ENCODE results near the gene C1QTNF12.

C1QTNF12 gene

GRCh38 chr1:1246577-1247340, at the start of gene C1QTNF12:
C1QTNF12 (minus strand) TSS chr1:1246722; CDS start chr1:1246690, 32 bp downstream.
- CTCF ChIA-PET = interaction anchor here (0.9 to 1.3 kb wide), 2 partner anchors 45 to 124 kb away, joined by 3 read pairs; no protein-coding TSS in a partner anchor
- DNase-seq (ENCODE audit: extremely low spot score) = no peak
- POLR2A ChIA-PET = no interaction called here
- no peak for TF ChIP-seq CTCF (IDR thresholded peaks at IDR 0.05; ENCODE audit: control extremely low read depth, extremely low read depth, low read depth, missing control alignments)

GRCh38 chr1:1295154-1295923, 48.8 kb upstream of the C1QTNF12 start:
- TF ChIP-seq CTCF (IDR thresholded peaks at IDR 0.05; ENCODE audit: control extremely low read depth, extremely low read depth, low read depth, missing control alignments) = no peak
- ChIA-PET CTCF (interaction anchor here (1.1 to 6.6 kb wide), 2 partner anchors 173 to 311 kb away, joined by 3 to 87 read pairs; no protein-coding TSS in a partner anchor), POLR2A (no interaction called here)
- no peak for DNase-seq (ENCODE audit: extremely low spot score)

- TF ChIP-seq CTCF (IDR thresholded peaks at IDR 0.05; ENCODE audit: control extremely low read depth, extremely low read depth, low read depth, missing control alignments) = no peak
- ChIA-PET POLR2A (no interaction called here), CTCF (interaction anchor here (1.1 to 6.6 kb wide), 2 partner anchors 172 to 310 kb away, joined by 3 to 87 read pairs; no protein-coding TSS in a partner anchor)
- DNase-seq (ENCODE audit: extremely low spot score) = no peak
Observed at GRCh38 chr1:1294250-1294890, 47.8 kb upstream of the C1QTNF12 start.

- no peak for TF ChIP-seq CTCF (IDR thresholded peaks at IDR 0.05; ENCODE audit: control extremely low read depth, extremely low read depth, low read depth, missing control alignments)
- ChIA-PET POLR2A (no interaction called here), CTCF (interaction anchor here (6.6 kb wide), 1 partner anchor 171 kb away, joined by 87 read pairs; no protein-coding TSS in a partner anchor)
- no peak for DNase-seq (ENCODE audit: extremely low spot score)
Observed at GRCh38 chr1:1293263-1294249, 47.0 kb upstream of the C1QTNF12 start.

GRCh38 chr1:1292851-1293250, 46.3 kb upstream of the C1QTNF12 start:
- POLR2A ChIA-PET = no interaction called here
- CTCF ChIA-PET = interaction anchor here (0.9 to 6.6 kb wide), 7 partner anchors 11 to 261 kb away, joined by 3 to 87 read pairs (median 5); no protein-coding TSS in a partner anchor
- TF ChIP-seq CTCF (IDR thresholded peaks at IDR 0.05; ENCODE audit: control extremely low read depth, extremely low read depth, low read depth, missing control alignments) = no peak
- DNase-seq (ENCODE audit: extremely low spot score) = no peak

All from GM10248 (cell line).